Measurements from ENCODE around the gene PFKM.

Gene PFKM

GRCh38 chr12:48125985-48126384, 6.8 kb downstream of the PFKM start:
- no peak for DNase-seq
- no peaks in the 10 kb centered on the region for H3K9me2 ChIP-seq (replicated peaks; ENCODE audit: insufficient read depth, low read length)
- no peak overlapping the region for H3K27ac ChIP-seq (ENCODE audit: low read length)
- H3F3A ChIP-seq (ENCODE audit: insufficient read depth, low read length): no peaks in the 10 kb centered on the region
- TF ChIP-seq EZH2phosphoT487 (IDR thresholded peaks at IDR 0.05; ENCODE audit: low read length): no peak
- TF ChIP-seq CTCF (IDR thresholded peaks at IDR 0.05; ENCODE audit: low read length): no peak
- no peak for TF ChIP-seq EZH2 (optimal IDR thresholded peaks at IDR 0.05; ENCODE audit: low read depth, low read length)
- no peaks in the 10 kb centered on the region for H3K27me3 ChIP-seq (replicated peaks; ENCODE audit: insufficient read depth, low read length)
- H3K4me1 ChIP-seq (ENCODE audit: low read length): peaks cover 4% of the 10 kb centered on the region; the same call in 1 of the 2 replicates
- H3K4me3 ChIP-seq (ENCODE audit: low read length): no peak overlapping the region
- H3K4me2 ChIP-seq (ENCODE audit: low read depth, low read length): no peak overlapping the region
- H3K9me3 ChIP-seq (replicated peaks; ENCODE audit: insufficient read depth, low read length): no peaks in the 10 kb centered on the region
- peaks cover 36% of the 10 kb centered on the region for H3K79me2 ChIP-seq (ENCODE audit: low read length)
- peaks cover 12% of the 10 kb centered on the region; the same call in 1 of the 2 replicates for H3K36me3 ChIP-seq (replicated peaks; ENCODE audit: insufficient read depth, low read length)
- no peak overlapping the region for H2AFZ ChIP-seq (ENCODE audit: low read length)
- no peaks in the 10 kb centered on the region for H4K20me1 ChIP-seq (ENCODE audit: insufficient read depth, low read length)
- H3K9ac ChIP-seq (ENCODE audit: low read length): no peak overlapping the region

GRCh38 chr12:48126953-48127630, 7.9 kb downstream of the PFKM start:
- no peaks in the 10 kb centered on the region for H4K20me1 ChIP-seq (ENCODE audit: insufficient read depth, low read length)
- no peak overlapping the region for H3K9ac ChIP-seq (ENCODE audit: low read length)
- H3K9me3 ChIP-seq (replicated peaks; ENCODE audit: insufficient read depth, low read length): no peaks in the 10 kb centered on the region
- no peak overlapping the region for H3K27ac ChIP-seq (ENCODE audit: low read length)
- H3K79me2 ChIP-seq (ENCODE audit: low read length): peaks cover 25% of the 10 kb centered on the region
- H2AFZ ChIP-seq (ENCODE audit: low read length): no peak overlapping the region
- no peaks in the 10 kb centered on the region for H3K27me3 ChIP-seq (replicated peaks; ENCODE audit: insufficient read depth, low read length)
- H3F3A ChIP-seq (ENCODE audit: insufficient read depth, low read length): no peaks in the 10 kb centered on the region
- no peak overlapping the region for H3K4me3 ChIP-seq (ENCODE audit: low read length)
- H3K4me2 ChIP-seq (ENCODE audit: low read depth, low read length): no peak overlapping the region
- TF ChIP-seq EZH2phosphoT487 (IDR thresholded peaks at IDR 0.05; ENCODE audit: low read length): no peak
- TF ChIP-seq CTCF (IDR thresholded peaks at IDR 0.05; ENCODE audit: low read length): no peak
- TF ChIP-seq EZH2 (optimal IDR thresholded peaks at IDR 0.05; ENCODE audit: low read depth, low read length): no peak
- no peaks in the 10 kb centered on the region for H3K9me2 ChIP-seq (replicated peaks; ENCODE audit: insufficient read depth, low read length)
- peak; percentile 17 for DNase-seq
- H3K36me3 ChIP-seq (replicated peaks; ENCODE audit: insufficient read depth, low read length): peaks cover 16% of the 10 kb centered on the region; the same call in 1 of the 2 replicates
- peaks cover 4% of the 10 kb centered on the region; the same call in 1 of the 2 replicates for H3K4me1 ChIP-seq (ENCODE audit: low read length)

GRCh38 chr12:48128800-48129199, 9.6 kb downstream of the PFKM start:
- no peak for DNase-seq

More at GRCh38 chr12:48128800-48129199, 9.6 kb downstream of the PFKM start:
- Histone ChIP-seq H2AFZ (ENCODE audit: low read length) (no peak overlapping the region), H3K9ac (ENCODE audit: low read length) (no peak overlapping the region), H4K20me1 (ENCODE audit: insufficient read depth, low read length) (no peaks in the 10 kb centered on the region), H3K79me2 (ENCODE audit: low read length) (peaks cover 19% of the 10 kb centered on the region), H3K27me3 (replicated peaks; ENCODE audit: insufficient read depth, low read length) (no peaks in the 10 kb centered on the region), H3K4me1 (ENCODE audit: low read length) (peaks cover 4% of the 10 kb centered on the region; the same call in 1 of the 2 replicates), H3K9me2 (replicated peaks; ENCODE audit: insufficient read depth, low read length) (no peaks in the 10 kb centered on the region), H3K36me3 (replicated peaks; ENCODE audit: insufficient read depth, low read length) (peaks cover 12% of the 10 kb centered on the region; the same call in 1 of the 2 replicates), H3F3A (ENCODE audit: insufficient read depth, low read length) (no peaks in the 10 kb centered on the region), H3K9me3 (replicated peaks; ENCODE audit: insufficient read depth, low read length) (no peaks in the 10 kb centered on the region), H3K4me3 (ENCODE audit: low read length) (no peak overlapping the region), H3K4me2 (ENCODE audit: low read depth, low read length) (no peak overlapping the region), H3K27ac (ENCODE audit: low read length) (no peak overlapping the region)
- TF ChIP-seq CTCF (IDR thresholded peaks at IDR 0.05; ENCODE audit: low read length): no peak
- TF ChIP-seq EZH2 (optimal IDR thresholded peaks at IDR 0.05; ENCODE audit: low read depth, low read length): no peak
- no peak for TF ChIP-seq EZH2phosphoT487 (IDR thresholded peaks at IDR 0.05; ENCODE audit: low read length)
